Osteocyte (in vitro differentiated cells): ENCODE measurements around the gene EZH2. TPM values are rescaled to one million over a fixed set of nuclear protein-coding genes. Genes with fewer than 3 reads are reported as not detected.
A peak's percentile ranks its signal among the peaks of the same experiment; 100 is the strongest.

Source experiments
- DNase-seq: peaks from one replicate; pipeline ENCODE4 v3.0.0; 2021; ENCODE audit warnings: mixed read lengths; ENCODE audit not compliant: unreplicated experiment; ENCODE audit errors: extremely low spot score
- H3K27ac Mint-ChIP-seq: one replicate; pipeline ENCODE4 v1.8.0; 2021; ENCODE audit warnings: mild to moderate bottlenecking, mixed read lengths; ENCODE audit not compliant: unreplicated experiment
- H3K27me3 Mint-ChIP-seq: one replicate; pipeline ENCODE4 v1.8.0; 2021; ENCODE audit warnings: mixed read lengths; ENCODE audit not compliant: unreplicated experiment
- H3K36me3 Mint-ChIP-seq: one replicate; pipeline ENCODE4 v1.8.0; 2021; ENCODE audit warnings: mixed read lengths; ENCODE audit not compliant: unreplicated experiment
- H3K4me1 Mint-ChIP-seq: one replicate; pipeline ENCODE4 v1.8.0; 2021; ENCODE audit warnings: mixed read lengths; ENCODE audit not compliant: unreplicated experiment
- H3K4me3 Mint-ChIP-seq: one replicate; pipeline ENCODE4 v1.8.0; 2021; ENCODE audit warnings: mild to moderate bottlenecking, moderate library complexity, mixed read lengths; ENCODE audit not compliant: unreplicated experiment
- H3K9me3 Mint-ChIP-seq: one replicate; pipeline ENCODE4 v1.8.0; 2021; ENCODE audit warnings: mixed read lengths; ENCODE audit not compliant: unreplicated experiment
- total RNA-seq: library from RNA; stranded (reverse); gene quantifications from 2 replicates; pipeline ENCODE4 v1.2.1, GENCODE V29; 2021
- TF ChIP-seq, protein P1 (sequence below): fragments of 200-600 bp; sonication (generic); IDR thresholded peaks from 2 replicates; pipeline ENCODE4 v1.5.0; 2021; ENCODE audit warnings: antibody characterized with exemption, mild to moderate bottlenecking, moderate library complexity

The EZH2 gene
- total RNA-seq, 1 donor from 2014 or later: 13.0 TPM

DNA sequence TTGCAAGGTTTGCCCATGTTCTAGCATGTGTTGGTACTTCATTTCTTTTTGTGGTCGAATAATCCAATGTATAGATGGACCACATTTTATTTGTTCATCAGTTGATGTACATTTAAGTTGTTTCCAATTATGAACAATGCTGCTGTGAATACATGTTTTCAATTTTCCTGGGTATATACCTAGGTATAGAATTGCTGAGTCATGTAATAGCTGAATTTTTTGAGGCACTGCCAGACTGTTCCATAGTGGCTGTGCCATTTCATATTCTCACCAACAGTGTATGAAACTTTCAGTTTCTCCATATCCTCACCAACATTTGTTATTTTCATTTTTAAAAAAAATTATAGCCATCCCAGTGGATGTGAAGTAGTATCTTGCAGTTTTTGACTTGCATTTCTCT lies 90.5 kb downstream of the EZH2 start:
- Mint-ChIP-seq H3K27me3 (no peaks in the 10 kb centered on the region), H3K9me3 (peaks cover 5% of the 10 kb centered on the region), H3K36me3 (peaks cover 71% of the 10 kb centered on the region), H3K27ac (peak overlapping the region; percentile 25), H3K4me3 (no peak overlapping the region), H3K4me1 (no peaks in the 10 kb centered on the region)
- TF ChIP-seq, protein P1, sequence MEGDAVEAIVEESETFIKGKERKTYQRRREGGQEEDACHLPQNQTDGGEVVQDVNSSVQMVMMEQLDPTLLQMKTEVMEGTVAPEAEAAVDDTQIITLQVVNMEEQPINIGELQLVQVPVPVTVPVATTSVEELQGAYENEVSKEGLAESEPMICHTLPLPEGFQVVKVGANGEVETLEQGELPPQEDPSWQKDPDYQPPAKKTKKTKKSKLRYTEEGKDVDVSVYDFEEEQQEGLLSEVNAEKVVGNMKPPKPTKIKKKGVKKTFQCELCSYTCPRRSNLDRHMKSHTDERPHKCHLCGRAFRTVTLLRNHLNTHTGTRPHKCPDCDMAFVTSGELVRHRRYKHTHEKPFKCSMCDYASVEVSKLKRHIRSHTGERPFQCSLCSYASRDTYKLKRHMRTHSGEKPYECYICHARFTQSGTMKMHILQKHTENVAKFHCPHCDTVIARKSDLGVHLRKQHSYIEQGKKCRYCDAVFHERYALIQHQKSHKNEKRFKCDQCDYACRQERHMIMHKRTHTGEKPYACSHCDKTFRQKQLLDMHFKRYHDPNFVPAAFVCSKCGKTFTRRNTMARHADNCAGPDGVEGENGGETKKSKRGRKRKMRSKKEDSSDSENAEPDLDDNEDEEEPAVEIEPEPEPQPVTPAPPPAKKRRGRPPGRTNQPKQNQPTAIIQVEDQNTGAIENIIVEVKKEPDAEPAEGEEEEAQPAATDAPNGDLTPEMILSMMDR: no peak
- DNase-seq: no peak

DNA sequence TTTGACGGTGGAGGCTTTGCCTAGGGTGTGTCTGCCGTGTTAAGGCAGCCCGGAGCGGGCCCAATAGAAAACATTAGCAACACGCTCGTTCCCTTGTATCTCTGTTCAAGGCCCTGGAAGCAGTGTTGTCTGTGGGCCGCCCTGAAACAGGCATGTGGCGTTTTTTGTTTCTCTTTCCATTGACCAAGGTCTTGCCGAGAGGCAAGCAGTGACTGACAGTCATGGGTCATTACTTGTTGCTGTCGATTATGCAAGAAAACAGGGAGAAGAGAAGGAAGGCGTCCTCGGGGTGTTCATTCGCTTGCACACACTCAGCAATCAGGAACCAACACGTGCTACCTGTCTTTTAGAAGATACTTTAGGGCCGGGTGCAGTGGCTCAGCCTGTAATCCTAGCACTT lies 92.5 kb downstream of the EZH2 start:
- peaks cover 5% of the 10 kb centered on the region for H3K9me3 Mint-ChIP-seq
- DNase-seq: no peak
- H3K27ac Mint-ChIP-seq: no peak overlapping the region
- no peaks in the 10 kb centered on the region for H3K27me3 Mint-ChIP-seq
- H3K4me3 Mint-ChIP-seq: no peak overlapping the region
- H3K36me3 Mint-ChIP-seq: peaks cover 69% of the 10 kb centered on the region
- H3K4me1 Mint-ChIP-seq: no peaks in the 10 kb centered on the region
- TF ChIP-seq, protein P1: no peak

DNA sequence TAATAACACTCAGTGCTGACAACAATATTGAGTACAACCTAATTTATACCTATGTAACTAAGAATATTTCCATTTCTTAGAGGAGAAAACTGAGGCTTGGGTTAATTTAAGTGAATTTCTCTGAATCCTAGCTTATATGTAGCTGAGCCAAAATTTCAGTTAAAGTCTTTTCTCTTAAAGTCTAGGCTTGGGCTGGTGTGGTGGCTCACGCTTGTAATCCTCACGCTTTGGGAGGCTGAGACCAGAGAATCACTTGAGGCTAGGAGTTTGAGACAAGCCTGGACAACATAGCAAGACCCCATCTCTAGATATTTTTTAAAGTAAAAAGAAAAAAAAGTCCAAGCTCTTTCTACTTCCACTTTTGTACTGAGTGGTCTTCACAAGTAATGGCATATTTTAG lies 93.2 kb downstream of the EZH2 start:
- no peak overlapping the region for H3K4me3 Mint-ChIP-seq
- peaks cover 5% of the 10 kb centered on the region for H3K9me3 Mint-ChIP-seq
- H3K27me3 Mint-ChIP-seq: no peaks in the 10 kb centered on the region
- no peak for DNase-seq
- H3K4me1 Mint-ChIP-seq: no peaks in the 10 kb centered on the region
- H3K27ac Mint-ChIP-seq: no peak overlapping the region
- TF ChIP-seq, protein P1: no peak
- H3K36me3 Mint-ChIP-seq: peaks cover 68% of the 10 kb centered on the region

DNA sequence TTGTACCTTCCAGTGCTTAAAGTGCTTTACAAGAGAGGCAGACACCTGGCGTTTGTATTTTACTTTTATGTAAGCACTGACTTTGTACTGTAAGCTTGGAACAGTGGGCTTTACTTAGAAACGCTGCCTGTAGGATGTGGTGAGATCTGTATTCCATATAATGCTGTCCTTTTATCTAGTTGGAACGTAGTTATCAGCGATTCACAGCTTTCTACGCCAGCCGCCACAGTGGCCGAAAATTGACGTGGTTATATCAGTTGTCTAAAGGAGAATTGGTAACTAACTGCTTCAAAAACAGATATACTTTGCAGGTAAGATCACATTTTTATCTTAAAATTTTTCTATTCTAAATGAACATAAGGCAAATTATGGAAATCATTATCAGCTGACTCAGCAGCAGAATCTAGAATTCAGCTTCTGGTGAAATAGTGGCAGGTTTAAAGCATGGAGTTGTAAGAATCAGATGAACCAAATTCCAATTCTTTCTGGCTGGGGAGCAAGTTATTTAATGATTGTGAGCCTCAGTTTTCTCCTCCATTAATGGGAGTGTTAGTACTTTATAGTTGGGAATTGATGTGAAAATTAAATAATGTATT lies 93.9 kb downstream of the EZH2 start:
- Mint-ChIP-seq H3K27me3 (no peaks in the 10 kb centered on the region), H3K4me1 (no peaks in the 10 kb centered on the region), H3K4me3 (no peak overlapping the region), H3K36me3 (peaks cover 72% of the 10 kb centered on the region), H3K27ac (no peak overlapping the region), H3K9me3 (peaks cover 5% of the 10 kb centered on the region)
- no peak for DNase-seq
- TF ChIP-seq, protein P1: no peak

DNA sequence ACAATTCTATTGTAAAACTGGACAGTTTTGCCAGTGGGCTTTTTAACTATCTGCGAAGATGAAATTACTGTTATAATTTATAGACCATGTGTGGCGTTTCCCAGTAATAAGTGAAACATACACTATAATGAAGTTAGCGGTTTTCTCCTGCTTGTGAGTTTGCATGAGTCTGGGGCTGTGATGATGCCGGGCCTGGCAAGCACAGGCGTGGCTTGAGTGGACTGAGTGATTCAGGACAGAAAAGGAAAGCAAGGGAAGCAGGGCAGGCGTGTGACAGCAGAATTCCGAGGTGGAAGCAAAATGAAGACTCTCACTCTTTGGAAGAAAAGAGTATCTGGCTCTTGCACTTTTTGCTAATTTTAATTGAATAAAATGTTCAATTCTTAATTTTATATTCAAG lies 94.9 kb downstream of the EZH2 start:
- H3K9me3 Mint-ChIP-seq: peaks cover 2% of the 10 kb centered on the region
- no peak overlapping the region for H3K4me3 Mint-ChIP-seq
- no peaks in the 10 kb centered on the region for H3K4me1 Mint-ChIP-seq
- TF ChIP-seq, protein P1: no peak
- no peaks in the 10 kb centered on the region for H3K27me3 Mint-ChIP-seq
- H3K27ac Mint-ChIP-seq: no peak overlapping the region
- H3K36me3 Mint-ChIP-seq: peaks cover 65% of the 10 kb centered on the region
- no peak for DNase-seq
